GM18505 (cell line): ENCODE measurements around the gene INTS7.

Experiments used
- ATAC-seq: cut with Tn5 transposase; IDR thresholded peaks from one replicate; pipeline ENCODE4 v1.9.1; 2021; ENCODE audit not compliant: unreplicated experiment
- POLR2A ChIP-seq: IDR thresholded peaks from 4 replicates; pipeline ENCODE4 v1.6.1; 2011; ENCODE audit warnings: borderline replicate concordance; ENCODE audit not compliant: insufficient read depth, insufficient read length; ENCODE audit errors: extremely low read depth

The INTS7 gene

GRCh38 chr1:211910113-211910884 lies 125.1 kb downstream of the INTS7 start:
- ATAC-seq: no peak
- no peak for TF ChIP-seq POLR2A

GRCh38 chr1:211909395-211909794 lies 126.0 kb downstream of the INTS7 start:
- no peak for ATAC-seq
- no peak for TF ChIP-seq POLR2A

- ATAC-seq: no peak
Observed at GRCh38 chr1:211908951-211909350, 126.4 kb downstream of the INTS7 start.

GRCh38 chr1:211908453-211908852 lies 126.9 kb downstream of the INTS7 start:
- TF ChIP-seq POLR2A: no peak
- peak; percentile 78 for ATAC-seq

More at GRCh38 chr1:211908951-211909350, 126.4 kb downstream of the INTS7 start:
- TF ChIP-seq POLR2A: no peak

GRCh38 chr1:211903490-211904245 lies 131.7 kb downstream of the INTS7 start:
- ATAC-seq: no peak
- no peak for TF ChIP-seq POLR2A

- TF ChIP-seq POLR2A: no peak
- ATAC-seq: no peak
Observed at GRCh38 chr1:211902624-211903291, 132.6 kb downstream of the INTS7 start.

GRCh38 chr1:211901945-211902344 lies 133.4 kb downstream of the INTS7 start:
- no peak for ATAC-seq
- no peak for TF ChIP-seq POLR2A

GRCh38 chr1:211900441-211900840 lies 134.9 kb downstream of the INTS7 start:
- no peak for TF ChIP-seq POLR2A
- ATAC-seq: no peak

- TF ChIP-seq POLR2A: no peak
- no peak for ATAC-seq
Observed at GRCh38 chr1:211896958-211897357, 138.4 kb downstream of the INTS7 start.

GRCh38 chr1:211895126-211895759 lies 140.1 kb downstream of the INTS7 start:
- TF ChIP-seq POLR2A: no peak
- ATAC-seq: no peak

GRCh38 chr1:211894312-211894711 lies 141.0 kb downstream of the INTS7 start:
- no peak for ATAC-seq
- no peak for TF ChIP-seq POLR2A

- TF ChIP-seq POLR2A: no peak
- no peak for ATAC-seq
Observed at GRCh38 chr1:211893260-211893659, 142.1 kb downstream of the INTS7 start.

GRCh38 chr1:211892577-211892976 lies 142.8 kb downstream of the INTS7 start:
- no peak for ATAC-seq
- TF ChIP-seq POLR2A: no peak
